HCT116 (cell line): Measurements from ENCODE around the gene OPN3.

ENCODE experiments used
- CTCF ChIP-seq, 3 experiments: fragments of 200-600 bp in 1 of 3; sonication (generic) in 1 of 3; IDR thresholded peaks in 2 of 3; conservative IDR thresholded peaks in 1 of 3; 2 replicates each; pipeline ENCODE4 v1.5.1; 2012 to 2017; ENCODE audit warnings: low read depth in 2 of 3, low read length in 2 of 3, antibody characterized with exemption in 1 of 3, borderline replicate concordance in 1 of 3, control low read depth in 1 of 3, mild to moderate bottlenecking in 1 of 3, mixed read lengths in 1 of 3, mixed run types in 1 of 3, moderate library complexity in 1 of 3; ENCODE audit not compliant: insufficient read depth in 1 of 3
- JUND ChIP-seq: IDR thresholded peaks from 2 replicates; pipeline ENCODE4 v1.6.1; 2012
- MAX ChIP-seq: IDR thresholded peaks from 2 replicates; pipeline ENCODE4 v1.6.1; 2012
- POLR2A ChIP-seq: IDR thresholded peaks from 2 replicates; pipeline ENCODE4 v1.7.0; 2011; ENCODE audit warnings: borderline replicate concordance; ENCODE audit not compliant: insufficient read depth, insufficient read length; ENCODE audit errors: extremely low read depth
- POLR2AphosphoS5 ChIP-seq: IDR thresholded peaks from 2 replicates; pipeline ENCODE4 v1.6.1; 2011; ENCODE audit warnings: mild to moderate bottlenecking, low read depth, low read length, moderate library complexity
- TCF7L2 ChIP-seq: IDR thresholded peaks from 2 replicates; pipeline ENCODE4 v1.7.0; 2011; ENCODE audit warnings: borderline replicate concordance, inconsistent platforms; ENCODE audit not compliant: insufficient read depth, insufficient read length; ENCODE audit errors: extremely low read depth

- TF ChIP-seq CTCF (IDR thresholded peaks at IDR 0.05 in 2 of 3, conservative IDR thresholded peaks at IDR 0.05 in 1 of 3; ENCODE audit: borderline replicate concordance in 1 of 3, insufficient read depth in 1 of 3, low read depth in 2 of 3, low read length in 2 of 3) (no peak), TCF7L2 (no peak), JUND (no peak), MAX (no peak), POLR2A (no peak), POLR2AphosphoS5 (no peak)
Observed at GRCh38 chr1:241636291-241636690, 3.9 kb downstream of the OPN3 start.
